Fibroblast of lung (primary cell): Measurements from ENCODE around the gene MKI67. TPM values are rescaled to one million over a fixed set of nuclear protein-coding genes. Genes with fewer than 3 reads are reported as not detected.

Source experiments
- DNase-seq, 2 donors: peaks; one replicate each; pipeline versions ENCODE4 v3.0.0 to v3.0.0-alpha.2; 2010; ENCODE audit warnings: low read depth in 2 of 2
- H2AFZ ChIP-seq: 2 replicates; pipeline ENCODE4 v1.5.1; 2012; ENCODE audit warnings: low read length, control low read depth, inconsistent platforms
- H3K27ac ChIP-seq: 2 replicates; pipeline ENCODE4 v1.5.1; 2011; ENCODE audit warnings: low read length, control low read depth; ENCODE audit not compliant: insufficient read depth
- H3K27me3 ChIP-seq: 2 replicates; pipeline ENCODE4 v1.5.1; 2011; ENCODE audit warnings: mild to moderate bottlenecking, low read length; ENCODE audit not compliant: control insufficient read depth, insufficient read depth
- H3K36me3 ChIP-seq: 2 replicates; pipeline ENCODE4 v1.5.1; 2011; ENCODE audit warnings: low read length; ENCODE audit not compliant: control insufficient read depth, insufficient read depth
- H3K4me1 ChIP-seq: 2 replicates; pipeline ENCODE4 v1.5.1; 2011; ENCODE audit warnings: low read length; ENCODE audit not compliant: control insufficient read depth, insufficient read depth; ENCODE audit errors: extremely low read depth
- H3K4me2 ChIP-seq: 2 replicates; pipeline ENCODE4 v1.5.1; 2011; ENCODE audit warnings: low read length, control low read depth; ENCODE audit not compliant: insufficient read depth; ENCODE audit errors: extremely low read depth
- H3K4me3 ChIP-seq, 4 experiments: fragments of 200-600 bp in 1 of 4; sonication (generic) in 1 of 4; replicated peaks in 1 of 4; 2 replicates each; pipeline ENCODE4 v1.5.1; 2011 to 2016; ENCODE audit warnings: low read length in 4 of 4, low read depth in 3 of 4, mild to moderate bottlenecking in 3 of 4, control low read depth in 2 of 4, inconsistent platforms in 1 of 4, mixed read lengths in 1 of 4; ENCODE audit not compliant: insufficient read depth in 1 of 4; ENCODE audit errors: control extremely low read depth in 1 of 4
- H3K79me2 ChIP-seq: 2 replicates; pipeline ENCODE4 v1.5.1; 2012; ENCODE audit warnings: mild to moderate bottlenecking, low read length, inconsistent platforms; ENCODE audit not compliant: control insufficient read depth, insufficient read depth
- H3K9ac ChIP-seq: 2 replicates; pipeline ENCODE4 v1.5.1; 2011; ENCODE audit warnings: mild to moderate bottlenecking, low read length, control low read depth; ENCODE audit not compliant: insufficient read depth
- H3K9me3 ChIP-seq: 2 replicates; pipeline ENCODE4 v1.5.1; 2012; ENCODE audit warnings: low read depth, low read length; ENCODE audit not compliant: control insufficient read depth, insufficient read depth
- H4K20me1 ChIP-seq: 2 replicates; pipeline ENCODE4 v1.5.1; 2011; ENCODE audit warnings: low read length; ENCODE audit not compliant: control insufficient read depth, insufficient read depth; ENCODE audit errors: extremely low read depth
- CTCF ChIP-seq, 2 donors: IDR thresholded peaks in 1 of 2; conservative IDR thresholded peaks in 1 of 2; 1 replicate in 1 of 2; 2 replicates in 1 of 2; pipeline ENCODE4 v1.5.1; 2011 to 2012; ENCODE audit warnings: low read length in 2 of 2, control low read depth in 1 of 2, inconsistent platforms in 1 of 2, low read depth in 1 of 2, mild to moderate bottlenecking in 1 of 2
- EZH2 ChIP-seq: IDR thresholded peaks from 2 replicates; pipeline ENCODE4 v1.5.1; 2012; ENCODE audit warnings: low read length, control low read depth, mild to moderate bottlenecking; ENCODE audit errors: missing control alignments
- polyA plus RNA-seq, 2 donors: library from polyadenylated mRNA; depleted of rRNA in 1 of 2; stranded (reverse) in 1 of 2; unstranded in 1 of 2; fragments of >200 nt; gene quantifications; 2 replicates each; pipeline ENCODE4 v1.2.1, GENCODE V29; 2011 to 2012; ENCODE audit warnings: missing spikeins in 1 of 2
- total RNA-seq: library from RNA; depleted of rRNA; stranded (reverse); fragments of >200 nt; gene quantifications from 2 replicates; pipeline ENCODE4 v1.2.1, GENCODE V29; 2014

The MKI67 gene
- total and polyA plus RNA-seq, 2 donors (not counting 1 experiment from before 2014, with no cell fraction given), result 4.3 to 6.4 TPM

- TF ChIP-seq EZH2, result no peak
- TF ChIP-seq CTCF (conservative IDR thresholded peaks at IDR 0.05 in 1 of 2, IDR thresholded peaks at IDR 0.05 in 1 of 2; ENCODE audit: low read depth in 1 of 2, low read length in 2 of 2), result no peak
- no peak overlapping the region for H2AFZ ChIP-seq
- no peak overlapping the region for H3K9ac ChIP-seq
- no peak overlapping the region for H3K4me3 ChIP-seq
- H3K27me3 ChIP-seq, result no peaks in the 10 kb centered on the region
- no peaks in the 10 kb centered on the region for H4K20me1 ChIP-seq
- H3K4me2 ChIP-seq, result peak overlapping the region; percentile 13
- peaks cover 5% of the 10 kb centered on the region for H3K4me1 ChIP-seq
- no peaks in the 10 kb centered on the region for H3K9me3 ChIP-seq
- H3K79me2 ChIP-seq, result no peaks in the 10 kb centered on the region
- DNase-seq, result peak; percentile 65 to 93
- H3K36me3 ChIP-seq, result no peaks in the 10 kb centered on the region
- peak overlapping the region; percentile 27 for H3K27ac ChIP-seq
These were observed 61.9 kb downstream of the MKI67 start for GRCh38 chr10:128064108-128064969.

GRCh38 chr10:128063736-128064107, 62.5 kb downstream of the MKI67 start:
- Histone ChIP-seq H3K79me2 (no peaks in the 10 kb centered on the region), H3K27me3 (no peaks in the 10 kb centered on the region), H3K4me2 (no peak overlapping the region), H3K36me3 (no peaks in the 10 kb centered on the region), H3K4me3 (no peak overlapping the region), H3K4me1 (peaks cover 5% of the 10 kb centered on the region), H4K20me1 (no peaks in the 10 kb centered on the region), H3K27ac (no peak overlapping the region), H3K9me3 (no peaks in the 10 kb centered on the region), H3K9ac (no peak overlapping the region), H2AFZ (no peak overlapping the region)
- no peak for TF ChIP-seq CTCF (conservative IDR thresholded peaks at IDR 0.05 in 1 of 2, IDR thresholded peaks at IDR 0.05 in 1 of 2; ENCODE audit: low read depth in 1 of 2, low read length in 2 of 2)
- no peak for TF ChIP-seq EZH2
- peak in 1 of 2 donors; percentile 11 for DNase-seq

- Histone ChIP-seq H3K4me1 (peaks cover 5% of the 10 kb centered on the region), H2AFZ (no peak overlapping the region), H3K36me3 (no peaks in the 10 kb centered on the region), H4K20me1 (no peaks in the 10 kb centered on the region), H3K27me3 (no peaks in the 10 kb centered on the region), H3K9ac (no peak overlapping the region), H3K79me2 (no peaks in the 10 kb centered on the region), H3K4me2 (no peak overlapping the region), H3K27ac (no peak overlapping the region), H3K4me3 (no peak overlapping the region), H3K9me3 (no peaks in the 10 kb centered on the region)
- TF ChIP-seq EZH2 (no peak), CTCF (conservative IDR thresholded peaks at IDR 0.05 in 1 of 2, IDR thresholded peaks at IDR 0.05 in 1 of 2; ENCODE audit: low read depth in 1 of 2, low read length in 2 of 2) (no peak)
- DNase-seq, result no peak
These were observed 63.2 kb downstream of the MKI67 start for GRCh38 chr10:128062881-128063563.
